ENCODE data around the gene TM9SF3.

DNA sequence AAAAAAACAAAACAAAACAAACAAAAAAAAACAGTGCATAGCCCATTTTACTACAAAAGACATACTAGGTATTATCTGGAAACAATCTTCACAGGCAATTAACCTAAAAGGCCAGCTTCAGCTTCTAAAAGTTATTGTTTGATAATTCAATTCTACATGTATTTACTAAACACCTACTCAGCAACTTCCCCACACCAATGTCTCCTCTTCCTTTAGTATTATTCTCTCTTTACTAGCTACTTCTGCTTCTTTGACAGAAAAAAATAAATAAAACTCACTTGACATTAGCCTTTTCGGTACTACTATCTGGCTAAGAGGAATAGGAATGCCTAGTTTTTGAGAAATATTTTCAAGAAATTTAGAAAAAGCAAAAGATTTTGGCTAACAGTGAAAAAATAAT, 2.8 kb downstream of the TM9SF3 start:
- TF ChIP-seq, protein P1, sequence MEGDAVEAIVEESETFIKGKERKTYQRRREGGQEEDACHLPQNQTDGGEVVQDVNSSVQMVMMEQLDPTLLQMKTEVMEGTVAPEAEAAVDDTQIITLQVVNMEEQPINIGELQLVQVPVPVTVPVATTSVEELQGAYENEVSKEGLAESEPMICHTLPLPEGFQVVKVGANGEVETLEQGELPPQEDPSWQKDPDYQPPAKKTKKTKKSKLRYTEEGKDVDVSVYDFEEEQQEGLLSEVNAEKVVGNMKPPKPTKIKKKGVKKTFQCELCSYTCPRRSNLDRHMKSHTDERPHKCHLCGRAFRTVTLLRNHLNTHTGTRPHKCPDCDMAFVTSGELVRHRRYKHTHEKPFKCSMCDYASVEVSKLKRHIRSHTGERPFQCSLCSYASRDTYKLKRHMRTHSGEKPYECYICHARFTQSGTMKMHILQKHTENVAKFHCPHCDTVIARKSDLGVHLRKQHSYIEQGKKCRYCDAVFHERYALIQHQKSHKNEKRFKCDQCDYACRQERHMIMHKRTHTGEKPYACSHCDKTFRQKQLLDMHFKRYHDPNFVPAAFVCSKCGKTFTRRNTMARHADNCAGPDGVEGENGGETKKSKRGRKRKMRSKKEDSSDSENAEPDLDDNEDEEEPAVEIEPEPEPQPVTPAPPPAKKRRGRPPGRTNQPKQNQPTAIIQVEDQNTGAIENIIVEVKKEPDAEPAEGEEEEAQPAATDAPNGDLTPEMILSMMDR (IDR thresholded peaks at IDR 0.05 in 2 of 3, conservative IDR thresholded peaks at IDR 0.05 in 1 of 3; ENCODE audit: control insufficient read depth in 2 of 3, extremely low read depth in 1 of 3, insufficient read depth in 1 of 3, low read depth in 3 of 3, low read length in 3 of 3): no peak
- TF ChIP-seq POLR2A (IDR thresholded peaks at IDR 0.05; ENCODE audit: low read depth, low read length) (no peak), RAD21 (IDR thresholded peaks at IDR 0.05; ENCODE audit: insufficient read depth, low read depth, low read length) (no peak), NFIC (IDR thresholded peaks at IDR 0.05; ENCODE audit: low read depth, low read length) (no peak), BCL11A (IDR thresholded peaks at IDR 0.05; ENCODE audit: low read depth, low read length) (no peak), RFX5 (IDR thresholded peaks at IDR 0.05; ENCODE audit: low read depth, low read length) (no peak), RBBP5 (conservative IDR thresholded peaks at IDR 0.05) (no peak), RAD51 (IDR thresholded peaks at IDR 0.05) (no peak), JUNB (IDR thresholded peaks at IDR 0.05) (no peak), SRF (IDR thresholded peaks at IDR 0.05; ENCODE audit: low read depth in 2 of 2, low read length in 2 of 2) (no peak), TBL1XR1 (IDR thresholded peaks at IDR 0.05; ENCODE audit: low read depth, low read length) (no peak), ZNF24 (IDR thresholded peaks at IDR 0.05) (no peak)
- TF ChIP-seq, protein P2, sequence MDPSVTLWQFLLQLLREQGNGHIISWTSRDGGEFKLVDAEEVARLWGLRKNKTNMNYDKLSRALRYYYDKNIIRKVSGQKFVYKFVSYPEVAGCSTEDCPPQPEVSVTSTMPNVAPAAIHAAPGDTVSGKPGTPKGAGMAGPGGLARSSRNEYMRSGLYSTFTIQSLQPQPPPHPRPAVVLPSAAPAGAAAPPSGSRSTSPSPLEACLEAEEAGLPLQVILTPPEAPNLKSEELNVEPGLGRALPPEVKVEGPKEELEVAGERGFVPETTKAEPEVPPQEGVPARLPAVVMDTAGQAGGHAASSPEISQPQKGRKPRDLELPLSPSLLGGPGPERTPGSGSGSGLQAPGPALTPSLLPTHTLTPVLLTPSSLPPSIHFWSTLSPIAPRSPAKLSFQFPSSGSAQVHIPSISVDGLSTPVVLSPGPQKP (IDR thresholded peaks at IDR 0.05; ENCODE audit: low read depth, low read length): no peak
- TF ChIP-seq, protein P3, sequence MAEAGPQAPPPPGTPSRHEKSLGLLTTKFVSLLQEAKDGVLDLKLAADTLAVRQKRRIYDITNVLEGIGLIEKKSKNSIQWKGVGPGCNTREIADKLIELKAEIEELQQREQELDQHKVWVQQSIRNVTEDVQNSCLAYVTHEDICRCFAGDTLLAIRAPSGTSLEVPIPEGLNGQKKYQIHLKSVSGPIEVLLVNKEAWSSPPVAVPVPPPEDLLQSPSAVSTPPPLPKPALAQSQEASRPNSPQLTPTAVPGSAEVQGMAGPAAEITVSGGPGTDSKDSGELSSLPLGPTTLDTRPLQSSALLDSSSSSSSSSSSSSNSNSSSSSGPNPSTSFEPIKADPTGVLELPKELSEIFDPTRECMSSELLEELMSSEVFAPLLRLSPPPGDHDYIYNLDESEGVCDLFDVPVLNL (IDR thresholded peaks at IDR 0.05; ENCODE audit: low read depth, low read length): no peak

All from GM12878 (cell line).